AG09309 (cell line): ENCODE results near the gene DDIT4.
"Not testable (repeated sequence)": the region's sequence is repeated elsewhere in the genome, so short reads cannot be mapped to it uniquely, and the experiment has no call there.

Experiments used
- DNase-seq: peaks from one replicate; pipeline ENCODE4 v3.0.0-alpha.2; 2010; ENCODE audit warnings: low read depth
- H3K4me3 ChIP-seq: 2 replicates; pipeline ENCODE4 v1.5.1; 2011; ENCODE audit warnings: mild to moderate bottlenecking, low read depth, low read length, moderate library complexity; ENCODE audit not compliant: control insufficient read depth
- TF ChIP-seq, protein P1 (sequence below): IDR thresholded peaks from 2 replicates; pipeline ENCODE4 v1.5.1; 2011; ENCODE audit warnings: mild to moderate bottlenecking, low read depth, low read length, inconsistent platforms; ENCODE audit not compliant: insufficient read depth, control insufficient read depth; ENCODE audit errors: missing control alignments

The DDIT4 gene

DNA sequence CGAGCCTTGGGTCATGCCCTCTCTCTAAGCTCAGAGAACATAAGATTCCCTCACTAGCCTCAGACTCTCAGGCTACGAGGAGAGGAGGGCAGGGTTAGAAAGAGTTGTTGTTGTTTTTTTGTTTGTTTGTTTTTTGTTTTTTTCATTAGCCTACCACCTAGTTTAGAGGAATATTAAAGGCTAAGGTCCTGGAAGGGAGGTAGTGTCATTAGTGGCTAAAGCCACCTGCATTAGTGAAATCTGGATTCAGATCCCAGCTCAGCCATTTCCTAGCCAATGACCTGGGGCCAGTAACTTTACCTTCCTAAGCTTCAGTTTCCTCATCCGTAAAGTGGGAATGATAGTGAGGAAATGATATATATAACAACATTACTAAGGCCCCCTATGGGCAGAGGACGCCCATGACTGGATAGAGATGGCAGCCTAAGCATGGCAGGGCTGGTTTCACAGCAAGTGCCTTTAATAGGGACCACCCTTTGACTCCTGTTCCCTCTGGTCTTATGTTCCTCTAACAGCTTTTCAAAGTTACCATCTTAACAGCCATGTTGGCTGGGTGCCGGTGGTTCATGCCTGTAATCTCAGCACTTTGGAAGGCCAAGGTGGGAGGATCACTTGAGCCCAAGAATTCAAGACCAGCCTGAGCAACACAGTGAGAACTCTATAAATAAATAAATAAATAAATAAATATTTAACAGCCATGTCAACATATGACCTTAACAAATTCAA lies 5.1 kb downstream of the DDIT4 start:
- no peak overlapping the region for H3K4me3 ChIP-seq
- DNase-seq: no peak
- TF ChIP-seq, protein P1, sequence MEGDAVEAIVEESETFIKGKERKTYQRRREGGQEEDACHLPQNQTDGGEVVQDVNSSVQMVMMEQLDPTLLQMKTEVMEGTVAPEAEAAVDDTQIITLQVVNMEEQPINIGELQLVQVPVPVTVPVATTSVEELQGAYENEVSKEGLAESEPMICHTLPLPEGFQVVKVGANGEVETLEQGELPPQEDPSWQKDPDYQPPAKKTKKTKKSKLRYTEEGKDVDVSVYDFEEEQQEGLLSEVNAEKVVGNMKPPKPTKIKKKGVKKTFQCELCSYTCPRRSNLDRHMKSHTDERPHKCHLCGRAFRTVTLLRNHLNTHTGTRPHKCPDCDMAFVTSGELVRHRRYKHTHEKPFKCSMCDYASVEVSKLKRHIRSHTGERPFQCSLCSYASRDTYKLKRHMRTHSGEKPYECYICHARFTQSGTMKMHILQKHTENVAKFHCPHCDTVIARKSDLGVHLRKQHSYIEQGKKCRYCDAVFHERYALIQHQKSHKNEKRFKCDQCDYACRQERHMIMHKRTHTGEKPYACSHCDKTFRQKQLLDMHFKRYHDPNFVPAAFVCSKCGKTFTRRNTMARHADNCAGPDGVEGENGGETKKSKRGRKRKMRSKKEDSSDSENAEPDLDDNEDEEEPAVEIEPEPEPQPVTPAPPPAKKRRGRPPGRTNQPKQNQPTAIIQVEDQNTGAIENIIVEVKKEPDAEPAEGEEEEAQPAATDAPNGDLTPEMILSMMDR: no peak

DNA sequence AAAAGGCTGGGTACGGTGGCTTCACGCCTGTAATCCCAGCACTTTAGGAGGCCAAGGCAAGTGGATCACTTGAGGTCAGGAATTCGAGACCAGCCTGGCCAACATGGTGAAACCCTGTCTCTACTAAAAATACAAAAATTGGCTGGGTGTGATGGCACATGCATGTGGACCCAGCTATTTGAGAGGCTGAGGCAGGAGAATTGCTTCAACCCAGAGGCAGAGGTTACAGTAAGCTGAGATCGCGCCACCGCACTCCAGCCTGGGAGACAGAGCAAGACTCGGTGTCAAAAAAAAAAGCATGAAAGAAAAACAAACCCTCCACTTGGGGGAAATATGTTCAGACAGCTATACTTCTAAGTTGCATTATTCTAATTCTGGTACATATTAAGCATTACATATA lies 5.9 kb downstream of the DDIT4 start:
- not testable (repeated sequence) for H3K4me3 ChIP-seq, DNase-seq

DNA sequence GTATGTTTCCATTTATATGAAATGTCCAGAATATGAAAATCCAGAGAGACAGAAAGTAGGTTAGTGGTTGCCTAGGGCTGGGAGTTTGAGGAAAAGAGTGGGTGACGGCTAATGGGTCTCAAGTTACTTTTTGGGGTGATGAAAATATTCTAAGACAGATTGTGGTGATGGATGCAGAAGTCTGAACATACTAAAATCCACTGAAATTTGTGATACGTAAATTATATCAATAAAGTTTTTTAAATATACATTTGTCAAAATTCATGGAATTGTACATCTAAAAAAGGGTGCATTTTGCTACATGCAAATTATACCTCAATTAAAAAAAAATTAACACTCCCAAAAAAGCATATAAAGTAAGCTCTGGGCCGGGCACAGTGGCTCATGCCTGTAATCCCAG lies 9.4 kb downstream of the DDIT4 start:
- no peak overlapping the region for H3K4me3 ChIP-seq
- no peak for DNase-seq
- TF ChIP-seq, protein P1: no peak

DNA sequence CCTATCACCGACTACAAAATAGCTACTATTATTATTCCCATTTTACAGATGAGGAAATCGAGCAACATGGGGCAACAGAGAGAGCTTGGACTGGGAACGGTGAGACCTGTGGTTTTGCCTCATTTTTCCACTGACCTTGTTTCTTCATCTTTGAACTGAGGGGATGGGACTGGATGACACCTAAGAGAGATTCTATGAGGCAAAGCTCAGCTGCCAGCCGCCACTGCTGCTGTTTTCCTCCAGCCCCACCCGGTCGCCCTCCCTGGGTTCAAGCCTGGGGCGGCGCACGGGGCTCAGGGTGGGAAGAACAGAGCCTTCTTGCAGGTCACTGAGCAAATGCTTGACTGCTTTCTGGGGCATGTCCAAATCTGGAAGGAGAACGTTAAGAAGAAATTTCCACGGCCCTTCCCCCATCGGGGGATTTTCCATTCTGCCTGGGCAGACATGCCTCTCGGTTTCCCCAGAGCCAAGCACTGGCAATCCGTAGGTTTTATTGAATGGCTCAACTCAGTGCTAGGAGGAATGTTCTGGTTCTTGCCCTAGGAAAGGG lies 12.3 kb downstream of the DDIT4 start:
- no peak overlapping the region for H3K4me3 ChIP-seq
- no peak for DNase-seq
- TF ChIP-seq, protein P1: no peak

DNA sequence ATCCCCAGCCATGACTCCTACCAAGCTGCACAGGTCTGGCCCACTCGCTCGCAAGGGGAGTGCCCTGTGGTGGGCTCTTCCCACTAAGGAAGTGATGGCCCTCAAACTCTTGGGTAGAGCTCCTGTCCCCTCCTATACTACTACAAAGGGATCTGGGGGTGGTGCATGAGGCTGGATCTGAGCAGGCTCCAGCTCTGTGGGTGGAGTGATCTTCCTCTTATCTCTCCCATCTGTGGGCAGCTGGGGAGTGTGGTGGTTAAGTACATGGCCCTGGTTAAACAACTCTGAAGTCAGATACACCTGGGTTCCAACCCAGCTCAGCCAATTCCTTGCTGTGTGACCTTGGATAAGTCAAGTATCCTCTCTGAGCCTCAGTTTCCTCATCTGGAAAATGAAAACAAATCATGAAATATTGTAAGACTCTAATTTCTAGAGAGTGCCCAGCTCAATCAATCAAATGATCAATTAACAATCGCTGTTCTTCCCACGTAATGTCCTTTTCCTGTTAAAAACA lies 17.4 kb downstream of the DDIT4 start:
- TF ChIP-seq, protein P1: no peak
- no peak for DNase-seq
- H3K4me3 ChIP-seq: no peak overlapping the region

DNA sequence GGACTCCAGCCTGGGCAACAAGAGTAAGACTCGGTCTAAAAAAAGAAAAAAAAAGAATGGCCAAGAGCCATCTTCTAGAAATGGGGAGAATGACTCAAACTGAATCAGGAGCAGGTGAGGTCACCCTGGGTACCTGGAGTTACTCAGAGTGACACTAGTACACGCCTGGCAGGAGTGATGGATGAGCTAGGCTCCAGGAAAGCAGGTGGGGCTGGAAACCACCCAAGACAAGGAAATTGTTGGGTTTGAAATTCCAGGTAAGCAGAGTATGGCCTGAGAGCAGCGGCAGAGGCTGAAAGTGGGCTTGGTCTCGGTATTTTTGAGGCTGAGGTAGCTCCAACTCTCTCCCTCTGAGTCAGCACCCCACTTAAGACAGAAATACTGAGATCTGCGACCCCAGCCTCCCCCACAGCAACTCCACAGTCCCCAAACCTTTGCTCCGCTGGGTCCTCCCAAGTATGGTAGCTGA lies 18.5 kb downstream of the DDIT4 start:
- DNase-seq: no peak
- H3K4me3 ChIP-seq: no peak overlapping the region
- TF ChIP-seq, protein P1: no peak

DNA sequence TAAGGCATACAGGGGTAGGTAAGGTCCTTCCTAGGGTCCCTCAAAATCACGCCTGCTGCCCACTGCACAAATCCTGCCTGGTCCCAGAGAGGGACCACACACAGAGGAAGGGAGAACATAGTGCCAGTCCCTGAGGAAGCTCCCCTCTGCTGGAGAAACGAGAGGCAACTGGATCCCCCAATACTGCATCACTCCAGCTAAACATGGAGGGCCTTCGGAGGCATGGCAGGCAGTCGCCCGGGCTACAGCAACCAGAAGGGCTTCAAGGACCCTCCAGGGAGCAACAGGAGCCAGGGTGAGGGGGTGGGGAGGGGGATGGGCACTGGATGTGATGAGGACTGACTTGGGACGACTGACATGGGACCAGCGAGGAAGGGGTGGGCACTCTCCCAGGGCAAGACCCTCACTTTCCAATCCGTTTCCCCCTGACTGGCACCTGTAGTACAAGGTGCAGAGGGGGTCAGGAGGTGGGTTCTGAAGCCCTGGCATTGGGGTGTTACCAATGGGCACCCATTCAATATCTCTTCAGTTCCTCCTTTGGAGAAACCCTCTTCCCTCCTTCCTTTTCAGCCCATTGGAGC lies 21.7 kb downstream of the DDIT4 start:
- H3K4me3 ChIP-seq: no peak overlapping the region
- no peak for DNase-seq
- TF ChIP-seq, protein P1: no peak

DNA sequence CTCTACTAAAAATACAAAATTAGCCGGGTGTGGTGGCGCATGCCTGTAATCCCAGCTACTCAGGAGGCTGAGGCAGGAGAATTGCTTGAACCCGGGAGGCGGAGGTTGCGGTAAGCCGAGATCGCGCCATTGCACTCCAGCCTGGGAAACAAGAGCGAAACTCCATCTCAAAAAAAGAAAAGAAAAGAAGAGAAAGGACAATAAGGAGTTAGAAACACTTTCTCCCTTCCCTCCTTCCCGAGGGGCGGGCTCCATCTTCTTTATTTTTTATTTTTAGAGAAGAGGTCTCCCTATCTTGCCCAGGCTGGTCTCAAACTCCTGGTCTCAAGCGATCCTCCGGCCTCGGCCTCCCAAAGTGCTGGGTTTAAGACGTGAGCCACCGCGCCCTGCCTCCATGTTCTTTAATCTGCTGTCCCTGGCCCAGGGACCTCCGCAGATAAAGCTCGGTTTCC lies 23.1 kb downstream of the DDIT4 start:
- DNase-seq: not testable (repeated sequence)
- H3K4me3 ChIP-seq: peak overlapping the region; percentile 3
